ENCODE measurements around the gene PRKX.
A peak's percentile ranks its signal among the peaks of the same experiment; 100 is the strongest.
"Not testable (repeated sequence)": the region's sequence is repeated elsewhere in the genome, so short reads cannot be mapped to it uniquely, and the experiment has no call there.

The PRKX gene
- total RNA-seq, result 143 to 189 reads per million in 2 donors

- peak; percentile 74 for DNase-seq
These were observed at the start of gene PRKX for GRCh38 chrX:3713225-3713936. PRKX (minus strand) TSS chrX:3713649; CDS start chrX:3713253, 396 bp downstream.

GRCh38 chrX:3763111-3763510 is 49.7 kb upstream of the PRKX start:
- no peak for DNase-seq

DNA sequence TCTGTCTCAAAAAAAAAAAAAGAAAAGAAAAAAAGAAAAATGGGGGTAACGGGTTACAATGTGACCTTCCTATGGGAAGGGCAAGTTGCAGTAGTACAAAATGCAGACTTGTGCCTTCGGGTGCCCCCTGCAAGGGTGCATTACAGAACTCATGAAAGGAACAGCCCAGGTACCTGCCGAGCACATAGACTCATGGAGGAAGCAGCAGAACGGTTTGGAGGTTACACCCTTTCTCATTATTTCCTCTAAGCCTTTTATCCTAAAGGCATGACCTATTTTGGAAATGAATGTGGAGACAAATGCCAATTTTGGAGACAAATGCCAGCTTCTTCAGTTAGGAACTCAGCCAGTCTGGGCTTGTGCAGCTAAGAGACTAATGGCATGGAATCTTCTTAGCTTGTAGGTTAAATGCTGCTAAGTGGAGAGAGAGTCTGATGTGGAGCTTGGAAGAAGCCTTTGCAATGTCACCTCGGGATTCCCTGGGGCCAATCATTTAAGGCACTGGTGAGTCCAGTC is 44.1 kb upstream of the PRKX start:
- no peak for DNase-seq

GRCh38 chrX:3748052-3748559 is 34.7 kb upstream of the PRKX start:
- DNase-seq, result no peak

DNA sequence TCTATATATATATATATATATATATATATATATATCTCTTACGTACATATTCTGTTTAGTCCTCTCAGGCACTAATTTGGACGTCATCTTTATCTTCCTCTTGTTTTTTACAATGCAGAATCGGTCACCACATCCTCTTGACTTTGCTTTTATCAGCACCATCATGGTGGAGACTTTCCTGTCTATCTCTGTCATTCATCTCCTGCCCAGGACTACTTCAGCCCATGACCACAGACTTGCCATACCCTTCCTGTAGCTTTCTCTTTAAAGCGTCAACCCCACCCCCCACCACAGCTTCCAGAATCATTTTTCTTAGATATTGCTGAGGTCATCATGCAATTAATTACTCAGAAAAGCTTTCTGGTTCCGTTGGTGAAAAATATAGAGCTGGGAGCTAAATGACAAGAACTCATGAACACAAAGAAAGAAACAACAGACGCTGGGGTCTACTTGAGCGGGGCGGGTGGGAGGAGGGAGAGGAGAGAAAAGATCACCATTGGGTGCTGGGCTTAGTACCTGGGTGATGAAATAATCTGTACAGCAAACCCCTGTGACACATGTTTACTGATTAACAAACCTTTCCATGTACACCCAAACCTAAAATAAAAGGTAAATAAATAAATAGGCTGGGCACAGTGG is 30.5 kb upstream of the PRKX start:
- DNase-seq, result peak; percentile 39

- not testable (repeated sequence) for DNase-seq
These were observed 27.5 kb upstream of the PRKX start for GRCh38 chrX:3740946-3741345.

DNA sequence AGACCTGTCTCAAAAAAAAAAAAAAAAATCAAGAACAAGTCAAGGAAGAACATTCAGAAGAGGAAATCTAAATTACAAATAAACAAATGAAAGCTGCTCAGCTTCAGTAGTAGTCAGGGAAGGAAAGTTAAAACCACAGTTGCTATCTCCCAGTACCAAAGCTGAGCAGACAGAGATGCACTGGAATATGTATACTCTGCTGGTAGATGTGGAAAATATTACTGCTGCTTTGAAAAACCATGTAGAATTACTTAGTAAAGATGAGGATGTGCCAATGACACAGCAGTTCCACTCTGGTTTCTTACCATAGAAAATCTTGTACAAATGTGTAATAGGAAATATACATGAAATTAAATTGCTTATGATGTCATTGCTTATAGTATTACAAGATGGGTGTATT is 25.1 kb upstream of the PRKX start:
- no peak for DNase-seq

- not testable (repeated sequence) for DNase-seq
These were observed 23.1 kb upstream of the PRKX start for GRCh38 chrX:3736536-3736935.

DNA sequence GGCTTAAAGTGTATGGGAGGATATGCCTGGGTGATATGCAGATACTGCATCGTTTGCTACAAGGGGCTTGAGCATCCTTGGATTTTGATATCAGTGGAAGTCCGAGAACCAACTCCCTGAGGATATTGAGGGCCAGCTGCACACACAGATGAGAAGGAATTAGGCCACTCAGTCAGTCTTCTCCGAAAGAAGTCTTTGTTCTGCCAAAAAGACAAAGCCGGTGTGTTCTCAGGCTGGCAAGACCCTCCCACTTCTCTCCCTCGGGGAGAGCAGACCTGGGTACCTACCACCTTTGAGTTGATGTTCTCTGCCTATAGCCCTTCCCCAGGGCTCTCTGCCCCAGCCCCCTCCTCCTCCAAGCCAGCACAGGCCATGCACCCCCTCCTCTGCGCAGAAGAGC is 22.4 kb upstream of the PRKX start:
- not testable (repeated sequence) for DNase-seq

GRCh38 chrX:3734456-3734855 is 21.0 kb upstream of the PRKX start:
- not testable (repeated sequence) for DNase-seq

- no peak for DNase-seq
These were observed 19.6 kb upstream of the PRKX start for GRCh38 chrX:3733043-3733430.

DNA sequence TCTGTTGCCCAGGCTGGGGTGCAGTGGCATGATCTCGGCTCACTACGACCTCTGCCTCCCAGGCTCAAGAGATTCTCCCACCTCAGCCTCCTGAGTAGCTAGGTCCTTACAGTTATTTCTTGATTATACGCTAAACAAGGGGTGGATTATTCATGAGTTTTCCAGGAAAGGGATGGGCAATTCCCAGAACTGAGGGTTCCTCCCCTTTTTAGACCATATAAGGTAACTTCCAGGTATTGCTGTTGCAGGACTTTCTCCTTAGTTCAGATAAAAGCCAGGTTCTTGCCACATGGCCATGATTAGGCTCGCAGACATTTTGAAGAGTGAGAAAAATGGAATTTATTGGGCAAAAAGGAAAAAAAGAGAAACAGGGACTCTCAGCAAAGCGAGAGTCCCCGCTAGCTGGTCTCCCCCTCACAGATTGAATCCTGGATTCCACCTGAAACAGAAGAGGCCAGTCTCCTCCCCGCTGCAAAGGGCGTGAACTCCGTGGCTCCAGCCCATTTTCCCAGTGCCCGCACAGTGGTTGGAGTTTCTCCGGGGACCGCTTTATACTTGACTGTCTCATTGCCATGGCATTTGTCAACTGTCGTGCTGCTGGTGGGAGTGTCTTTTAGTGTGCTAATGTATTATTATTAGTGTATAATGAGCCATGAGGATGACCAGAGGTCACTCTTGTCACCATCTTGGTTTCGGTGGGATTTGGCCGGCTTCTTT is 19.0 kb upstream of the PRKX start:
- not testable (repeated sequence) for DNase-seq

DNA sequence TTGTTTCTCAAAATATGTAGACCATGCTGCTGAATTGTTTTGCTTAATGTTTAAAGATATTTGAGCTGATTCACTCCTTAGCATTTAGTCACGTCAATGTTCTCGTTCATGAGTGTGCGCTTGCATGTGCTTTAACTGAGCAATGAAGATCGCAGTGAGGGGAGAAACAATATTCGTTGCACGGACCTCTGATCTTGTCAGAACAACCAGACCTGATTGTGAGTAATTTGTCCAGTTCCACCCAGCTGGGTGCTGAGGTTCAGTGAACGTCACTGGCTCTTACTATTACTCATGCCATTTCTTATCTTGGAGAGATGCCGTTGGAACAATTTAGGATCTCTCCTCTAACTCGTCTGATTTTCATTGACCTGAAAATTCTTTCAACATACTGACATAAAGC is 15.0 kb upstream of the PRKX start:
- no peak for DNase-seq

DNA sequence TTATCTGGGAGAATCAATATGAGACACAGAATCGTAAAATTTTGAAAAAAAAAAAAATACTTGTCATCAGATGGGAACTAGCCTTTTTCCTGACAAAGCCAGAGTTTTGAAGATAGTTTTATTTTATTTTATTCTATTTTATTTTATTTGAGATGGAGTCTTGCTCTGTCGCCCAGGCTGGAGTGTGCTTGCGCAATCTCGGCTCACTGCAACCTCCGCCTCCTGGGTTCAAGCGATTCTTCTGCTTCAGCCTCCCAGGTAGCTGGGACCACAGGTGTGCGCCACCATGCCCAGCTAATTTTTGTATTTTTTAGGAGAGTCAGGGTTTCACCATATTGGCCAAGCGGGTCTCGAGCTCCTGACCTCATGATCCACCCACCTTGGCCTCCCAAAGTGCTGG is 10.0 kb upstream of the PRKX start:
- DNase-seq, result not testable (repeated sequence)

GRCh38 chrX:3717742-3718420 is 4.4 kb upstream of the PRKX start:
- no peak for DNase-seq

DNA sequence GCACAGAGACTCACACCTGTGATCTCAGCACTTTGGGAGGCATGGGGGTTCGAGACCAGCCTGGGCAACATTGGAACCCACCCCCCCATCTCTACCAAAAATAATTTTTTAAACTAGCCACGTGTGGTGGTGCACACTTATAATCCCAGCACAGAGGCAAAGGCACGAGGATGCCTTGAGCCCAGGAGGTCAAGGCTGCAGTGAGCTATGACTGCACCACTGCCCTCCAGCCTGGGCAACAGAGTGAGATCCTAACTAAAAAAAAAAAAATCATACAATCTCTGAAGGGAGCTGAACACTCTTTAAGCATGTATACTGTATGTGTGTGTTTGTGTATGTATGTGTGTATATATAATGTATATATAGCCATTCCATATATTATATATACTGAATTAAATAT is 2.5 kb upstream of the PRKX start:
- DNase-seq, result no peak

DNA sequence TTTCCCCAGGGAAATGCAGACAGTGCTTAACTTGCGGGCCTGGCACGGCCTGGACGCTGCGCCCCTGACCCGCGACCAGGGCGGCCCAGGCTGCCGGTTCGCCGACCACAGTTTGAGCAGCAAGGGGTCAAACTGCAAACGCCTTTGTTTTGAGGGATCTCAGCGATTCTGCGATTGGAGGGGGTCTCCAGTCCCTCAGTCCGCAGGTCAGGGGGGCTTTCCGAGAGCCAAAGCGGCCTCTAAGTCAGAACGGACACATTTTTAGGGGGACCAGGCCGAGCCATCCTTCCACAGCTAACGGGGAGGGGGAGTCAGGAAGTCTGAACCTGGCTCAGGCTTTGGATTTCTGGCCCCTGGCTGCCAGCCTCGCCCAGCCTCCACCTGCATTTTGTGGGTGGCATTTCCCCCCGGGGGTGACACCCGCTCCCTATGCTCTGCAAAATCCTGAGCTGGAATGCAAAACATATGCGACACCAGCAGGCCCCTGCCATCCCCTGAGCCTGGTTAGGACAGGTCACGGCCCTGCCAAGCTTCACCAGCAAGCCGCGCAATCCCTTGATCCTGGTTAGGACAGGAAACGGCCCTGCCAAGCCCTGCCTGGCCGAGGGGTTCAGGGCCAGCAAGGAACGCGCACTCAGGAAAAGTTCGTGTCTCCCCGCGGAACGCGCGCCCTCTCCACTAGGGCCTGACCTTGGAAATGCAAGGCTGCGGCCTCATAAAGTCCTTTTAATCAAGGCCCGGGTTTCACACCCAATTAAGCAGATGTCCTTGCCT is 1.4 kb upstream of the PRKX start:
- DNase-seq, result not testable (repeated sequence)

- DNase-seq, result no peak
These were observed 537 bp upstream of the PRKX start for GRCh38 chrX:3713937-3714434.

DNA sequence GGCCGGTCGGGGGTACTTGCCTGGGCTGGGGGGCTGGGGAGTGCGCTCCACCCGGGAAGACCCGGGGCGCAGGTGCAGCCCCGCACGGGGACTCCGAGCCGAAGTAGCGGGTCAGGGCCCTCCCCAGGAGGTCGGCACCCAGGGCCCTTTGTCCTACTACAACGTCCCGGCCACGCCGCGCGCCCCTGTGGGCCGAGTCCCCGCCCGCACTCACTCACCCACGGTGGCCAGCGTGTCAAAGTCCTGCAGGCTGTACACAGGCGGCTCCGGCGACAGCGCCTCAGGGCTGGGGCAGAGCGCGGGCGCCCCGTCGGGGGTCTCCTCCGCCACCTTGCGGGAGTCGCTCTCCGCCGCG is 602 bp downstream of the PRKX start:
- DNase-seq, result no peak

DNA sequence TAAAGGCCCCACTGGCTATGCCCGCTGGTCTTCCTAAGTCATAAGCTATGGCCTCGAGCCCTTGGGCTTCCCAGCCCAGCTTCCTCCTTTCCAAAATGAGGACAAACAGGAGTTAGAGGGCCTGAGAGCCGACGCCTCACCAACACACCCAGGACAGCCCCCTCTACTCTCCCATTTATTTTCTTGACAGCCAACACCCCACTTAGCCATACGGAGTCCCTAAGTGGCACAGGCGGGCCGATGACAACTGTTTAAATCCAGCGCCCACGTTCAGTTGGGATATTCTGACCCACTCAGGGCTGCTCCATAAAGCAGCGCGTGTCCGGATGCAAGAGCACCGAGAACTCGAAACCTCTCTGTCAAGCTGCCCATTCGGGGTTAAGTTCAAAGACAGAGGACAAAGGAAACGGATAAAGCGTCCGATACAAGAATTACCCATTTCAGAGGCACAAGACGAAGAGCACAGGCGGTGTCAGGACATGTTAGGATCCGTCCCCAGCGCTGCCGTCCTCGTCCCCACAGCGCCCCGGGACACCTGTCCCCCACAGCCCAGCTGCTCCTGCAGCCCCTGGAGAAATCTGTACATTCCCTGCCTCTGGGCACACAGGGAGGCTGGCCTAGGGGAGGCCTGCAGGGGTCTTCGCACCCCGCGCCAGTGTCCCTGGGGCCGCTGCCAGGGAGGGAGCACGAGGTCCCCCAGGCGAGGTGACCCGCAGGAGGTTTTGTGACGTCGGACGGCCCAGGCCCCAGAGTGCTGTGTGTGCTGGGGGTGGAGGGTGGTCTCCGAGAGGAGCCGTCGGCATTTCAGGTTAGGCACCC is 1.2 kb downstream of the PRKX start:
- no peak for DNase-seq

DNA sequence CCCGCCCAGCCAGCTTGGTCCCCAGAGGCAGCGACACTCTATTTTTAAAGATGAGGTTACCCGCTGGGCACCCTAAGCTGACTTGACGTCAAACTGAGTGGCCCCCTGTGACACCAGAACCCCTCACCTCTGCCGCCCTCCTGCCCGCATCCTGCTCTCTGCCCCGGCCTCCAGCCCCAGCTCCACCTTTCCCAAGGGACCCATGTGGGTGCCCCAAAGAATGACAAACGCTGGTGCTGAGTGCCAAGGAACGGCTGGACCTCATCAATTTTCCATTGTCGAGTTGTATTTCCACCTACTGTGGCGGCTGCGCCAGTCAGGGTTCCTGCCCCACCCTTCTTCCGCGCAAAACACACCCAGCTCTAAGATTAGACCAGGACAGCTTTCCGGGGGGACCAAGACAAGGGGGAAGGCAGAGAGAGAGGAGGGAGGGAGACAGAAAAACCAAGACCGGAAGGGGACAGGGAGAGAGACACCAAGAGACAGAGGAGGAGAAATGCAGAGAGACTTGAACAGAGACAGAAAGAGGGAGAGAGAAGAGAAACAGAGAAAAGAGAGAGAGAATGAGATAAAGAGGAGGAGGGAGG is 2.0 kb downstream of the PRKX start:
- peak; percentile 14 for DNase-seq
